HAP-1 (cell line): ENCODE results near the gene SLC45A1.

ENCODE experiments used
- DNase-seq, 2 experiments: peaks; one replicate each; pipeline ENCODE4 v3.0.0-alpha.2; 2016 to 2020; ENCODE audit warnings: low spot score in 2 of 2
- H3K27me3 ChIP-seq: fragments of 250-450 bp; sonication (Bioruptor Pico); 2 replicates; pipeline ENCODE4 v1.5.1; 2020; ENCODE audit warnings: low read depth, mild to moderate bottlenecking, moderate library complexity
- H3K36me3 ChIP-seq: fragments of 250-450 bp; sonication (Bioruptor Pico); replicated peaks from 2 replicates; pipeline ENCODE4 v1.5.1; 2020; ENCODE audit warnings: mild to moderate bottlenecking
- H3K4me1 ChIP-seq: fragments of 250-450 bp; sonication (Bioruptor Pico); 2 replicates; pipeline ENCODE4 v1.5.1; 2020; ENCODE audit warnings: mild to moderate bottlenecking
- H3K4me3 ChIP-seq: fragments of 250-450 bp; sonication (Bioruptor Pico); 2 replicates; pipeline ENCODE4 v1.5.1; 2020; ENCODE audit warnings: mild to moderate bottlenecking, moderate library complexity
- H3K9me3 ChIP-seq: fragments of 250-450 bp; sonication (Bioruptor Pico); 2 replicates; pipeline ENCODE4 v1.5.1; 2020; ENCODE audit warnings: mild to moderate bottlenecking, moderate library complexity
- in situ Hi-C: fragments of 300-500 bp; cut with MboI; formaldehyde crosslinking; loops from 3 replicates; pipeline ENCODE4 v1.14.3; 2020; ENCODE audit warnings: low sequenced_read_pairs, inconsistent platforms, mixed read lengths

Gene SLC45A1

DNA sequence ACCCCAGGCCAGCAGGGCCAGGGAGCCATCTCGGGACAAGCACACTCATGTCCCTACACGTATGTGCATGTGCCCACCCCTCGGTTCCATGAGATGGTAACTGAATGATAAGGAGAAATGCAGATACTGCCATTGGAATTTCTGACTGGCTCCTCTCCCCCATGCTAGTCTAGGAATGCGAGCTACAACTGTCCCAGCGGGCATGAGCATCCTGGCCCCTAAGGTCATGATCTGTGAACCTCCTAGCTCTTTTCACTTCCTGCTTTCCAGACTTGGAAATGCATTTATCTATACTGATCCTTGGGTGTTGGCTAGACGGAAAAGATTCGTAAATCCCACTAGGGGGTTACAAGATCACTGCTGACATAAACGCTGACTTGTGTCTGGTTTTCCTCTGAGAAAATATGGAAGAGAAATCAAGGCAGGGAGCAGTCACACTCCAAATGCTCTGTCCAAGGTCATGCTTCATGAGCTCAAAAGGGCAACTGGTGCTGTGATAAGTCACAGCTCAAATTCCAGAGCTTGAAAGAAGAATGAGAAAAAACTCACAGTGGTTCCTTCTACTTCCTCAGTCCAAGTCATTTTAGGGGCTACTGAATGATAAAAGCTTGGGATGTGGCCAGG is 49.8 kb downstream of the SLC45A1 start:
- in situ Hi-C loops, result no loop called here
- Histone ChIP-seq H3K4me3 (no peak overlapping the region), H3K4me1 (peaks cover 7% of the 10 kb centered on the region), H3K9me3 (no peaks in the 10 kb centered on the region), H3K27me3 (no peaks in the 10 kb centered on the region), H3K36me3 (peaks cover 2% of the 10 kb centered on the region; the same call in 1 of the 2 replicates)
- no peak for DNase-seq

DNA sequence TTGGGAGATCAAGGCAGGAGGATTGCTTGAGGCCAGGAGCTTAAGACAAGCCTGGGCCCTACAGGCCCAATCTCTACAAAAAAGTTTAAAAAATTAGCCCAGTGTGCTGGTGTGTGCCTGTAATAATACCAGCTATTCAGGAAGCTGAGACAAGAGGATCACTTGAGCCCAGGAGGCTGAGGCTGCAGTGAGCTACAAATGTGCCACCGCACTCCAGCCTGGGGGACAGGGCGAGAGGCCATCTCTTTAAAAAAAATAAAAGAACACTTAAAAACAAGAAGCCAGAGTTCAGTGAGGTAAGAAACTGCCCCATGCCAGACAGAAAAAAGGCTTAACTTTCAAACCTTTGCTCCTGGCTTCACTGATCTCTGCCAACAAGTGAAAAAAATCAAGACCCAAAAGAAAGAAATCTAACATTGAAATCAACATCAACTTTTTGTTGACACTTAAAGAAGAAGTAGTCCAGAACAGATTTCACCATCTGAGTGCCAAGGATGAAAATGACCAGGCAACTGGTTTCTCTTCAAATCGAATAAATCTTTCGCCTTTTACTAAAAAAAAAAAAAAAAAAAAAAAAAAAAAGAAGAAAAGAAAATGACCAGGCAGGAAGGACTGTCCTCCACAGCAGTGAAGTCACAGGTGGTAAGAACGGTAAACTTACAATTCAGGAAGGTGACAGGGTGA is 51.2 kb downstream of the SLC45A1 start:
- Histone ChIP-seq H3K4me1 (peaks cover 19% of the 10 kb centered on the region), H3K27me3 (no peaks in the 10 kb centered on the region), H3K36me3 (peaks cover 2% of the 10 kb centered on the region; the same call in 1 of the 2 replicates), H3K4me3 (no peak overlapping the region), H3K9me3 (no peaks in the 10 kb centered on the region)
- in situ Hi-C loops, result no loop called here
- DNase-seq, result no peak

DNA sequence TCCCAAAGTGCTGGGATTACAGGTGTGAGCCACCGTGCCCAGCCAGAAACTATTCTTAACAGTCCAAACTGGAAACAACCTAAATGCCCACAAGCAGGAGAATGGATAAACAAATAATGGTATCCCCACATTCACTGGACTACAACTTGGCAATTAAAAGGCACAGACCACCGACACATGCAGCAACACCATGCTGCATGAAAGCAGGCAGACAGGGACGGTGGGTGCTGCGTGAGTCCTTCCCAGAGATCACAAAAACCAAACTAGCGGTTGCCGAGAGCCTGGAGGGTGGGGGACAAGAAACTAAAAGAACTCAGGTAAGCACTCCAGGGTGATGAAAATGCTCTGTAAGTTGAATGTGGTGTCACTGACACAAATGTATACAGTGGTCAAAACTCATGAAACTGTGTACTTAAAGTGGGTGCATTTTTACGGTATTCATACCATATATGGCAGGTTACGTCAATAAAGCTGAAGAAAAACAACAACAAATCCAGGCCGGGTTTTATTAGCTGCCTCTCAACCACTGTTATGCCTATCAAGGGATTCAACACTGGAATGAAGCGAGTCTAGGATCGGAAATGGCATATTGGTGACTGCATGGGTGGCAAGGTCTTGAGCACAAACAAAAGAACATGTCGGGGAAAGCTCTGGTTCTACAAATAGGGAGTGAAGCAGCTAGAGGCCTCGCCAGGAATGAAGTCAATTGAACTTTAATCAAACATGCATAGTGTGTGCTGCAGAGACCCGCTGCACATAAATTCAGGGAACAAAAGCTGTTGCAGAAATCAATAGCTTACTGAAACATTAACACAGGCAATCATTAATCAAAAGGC is 52.4 kb downstream of the SLC45A1 start:
- Histone ChIP-seq H3K36me3 (peaks cover 2% of the 10 kb centered on the region; the same call in 1 of the 2 replicates), H3K9me3 (no peaks in the 10 kb centered on the region), H3K27me3 (no peaks in the 10 kb centered on the region), H3K4me1 (peaks cover 24% of the 10 kb centered on the region), H3K4me3 (no peak overlapping the region)
- in situ Hi-C loops, result no loop called here
- no peak for DNase-seq

DNA sequence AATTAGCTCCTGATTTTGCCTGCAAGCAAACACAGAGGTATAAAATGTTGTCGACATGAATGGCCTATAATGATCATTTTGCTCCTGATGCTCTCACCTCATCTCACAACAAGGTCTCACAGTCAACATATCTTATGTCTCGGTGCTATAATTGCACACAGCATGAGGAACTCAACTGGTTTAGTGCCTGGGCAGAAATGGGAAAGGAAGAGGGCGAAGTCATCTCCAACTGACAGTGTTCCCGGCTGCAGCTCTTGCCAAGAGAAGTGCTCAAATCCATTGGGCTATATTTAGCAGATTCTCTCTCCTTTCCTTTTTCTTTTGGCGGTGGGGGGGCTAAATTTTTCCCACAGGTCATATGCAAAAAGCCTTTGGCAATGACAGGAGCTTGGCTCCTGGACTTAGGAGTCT is 53.0 kb downstream of the SLC45A1 start:
- in situ Hi-C loops, result no loop called here
- H3K4me3 ChIP-seq, result no peak overlapping the region
- peaks cover 24% of the 10 kb centered on the region for H3K4me1 ChIP-seq

DNA sequence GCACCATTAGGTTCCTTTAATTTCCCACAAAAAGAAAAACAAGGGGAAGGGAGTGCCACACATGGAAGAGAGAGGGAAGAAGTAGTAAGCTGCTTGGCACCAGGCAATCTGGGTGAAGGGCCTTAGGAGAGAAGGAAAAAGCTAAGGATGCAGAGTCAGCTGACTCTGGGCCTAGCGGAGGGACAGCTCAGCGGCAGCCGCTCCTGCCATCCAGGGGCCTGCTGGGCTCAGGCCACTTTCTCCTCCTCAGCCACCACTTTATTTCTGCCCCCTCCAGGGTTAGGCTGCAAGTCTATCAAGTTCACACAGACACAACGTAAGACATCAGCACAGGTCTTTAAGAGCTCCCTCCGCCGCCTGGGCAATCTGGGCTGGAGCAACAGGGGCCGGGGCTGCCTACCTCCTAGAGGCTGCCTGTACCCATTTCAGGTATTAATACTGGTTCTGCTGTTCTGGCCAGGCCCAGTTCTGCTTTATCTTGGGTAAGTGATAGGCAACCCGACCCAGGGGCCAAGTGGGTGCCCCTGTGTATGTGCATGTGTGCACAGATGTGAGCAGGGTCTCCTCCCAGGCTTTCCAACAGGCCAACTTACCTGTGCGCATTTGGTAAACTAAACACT is 53.6 kb downstream of the SLC45A1 start:
- Histone ChIP-seq H3K4me3 (no peak overlapping the region), H3K36me3 (no peaks in the 10 kb centered on the region), H3K27me3 (no peaks in the 10 kb centered on the region), H3K9me3 (no peaks in the 10 kb centered on the region), H3K4me1 (peaks cover 24% of the 10 kb centered on the region)
- no peak for DNase-seq
- in situ Hi-C loops, result no loop called here

More for the DNA sequence above, 53.0 kb downstream of the SLC45A1 start:
- Histone ChIP-seq H3K9me3 (no peaks in the 10 kb centered on the region), H3K36me3 (peaks cover 2% of the 10 kb centered on the region; the same call in 1 of the 2 replicates), H3K27me3 (no peaks in the 10 kb centered on the region)
- no peak for DNase-seq

DNA sequence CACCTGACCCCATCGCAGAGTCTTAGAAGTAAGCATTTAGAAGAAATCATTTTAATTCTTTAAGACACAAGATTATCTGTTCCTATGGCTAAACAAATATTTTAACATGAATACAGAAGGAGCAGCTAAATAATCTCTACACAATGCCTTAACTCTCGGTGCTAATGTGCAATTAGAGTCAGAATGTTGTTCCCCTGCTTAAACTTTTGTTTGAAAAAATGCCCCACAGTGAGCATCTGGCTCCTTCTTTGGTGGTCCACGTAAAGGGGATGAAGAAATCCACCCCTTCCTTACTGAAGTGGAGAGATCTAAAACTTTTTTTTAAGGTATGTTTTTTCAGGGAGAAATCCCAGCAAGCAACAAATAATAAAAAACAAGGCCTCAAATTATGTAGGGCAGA is 55.2 kb downstream of the SLC45A1 start:
- Histone ChIP-seq H3K4me3 (no peak overlapping the region), H3K27me3 (no peaks in the 10 kb centered on the region), H3K36me3 (no peaks in the 10 kb centered on the region), H3K9me3 (no peaks in the 10 kb centered on the region), H3K4me1 (peaks cover 28% of the 10 kb centered on the region)
- in situ Hi-C loops, result no loop called here
- DNase-seq, result no peak

DNA sequence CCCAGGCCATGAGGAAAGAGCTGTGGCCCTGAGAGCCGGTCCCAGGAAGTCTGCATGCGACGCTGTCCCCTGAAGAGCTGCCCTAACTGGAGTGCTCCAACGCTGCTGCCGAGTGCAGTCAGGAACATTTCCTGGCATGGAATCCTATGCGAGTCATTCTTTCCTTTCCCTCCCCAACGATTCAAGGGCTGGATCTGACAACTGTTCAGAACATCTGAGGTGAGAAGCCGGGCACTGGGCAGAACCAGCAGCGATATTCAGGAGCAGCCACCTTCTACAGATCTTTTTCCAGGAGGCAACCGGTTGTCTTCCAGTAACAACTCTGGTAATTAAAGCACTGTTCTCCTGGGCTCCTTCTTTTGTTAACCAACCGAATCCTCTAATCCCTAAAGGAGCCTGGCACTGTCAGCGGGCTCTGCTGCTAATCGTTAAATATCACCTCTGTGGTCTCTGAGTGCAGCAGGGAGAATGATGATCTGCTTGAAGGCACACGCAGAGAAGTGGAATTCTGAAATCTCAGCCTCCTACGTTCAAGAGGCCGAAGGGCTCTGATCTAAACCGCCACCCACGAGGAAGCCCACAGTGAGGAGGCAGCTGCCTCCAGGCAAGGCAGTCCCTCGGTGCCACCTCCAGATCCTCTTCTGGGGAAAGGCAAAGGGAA is 55.8 kb downstream of the SLC45A1 start:
- Histone ChIP-seq H3K4me3 (no peak overlapping the region), H3K36me3 (no peaks in the 10 kb centered on the region), H3K9me3 (no peaks in the 10 kb centered on the region), H3K27me3 (no peaks in the 10 kb centered on the region), H3K4me1 (peaks cover 30% of the 10 kb centered on the region)
- in situ Hi-C loops, result no loop called here
- peak; percentile 26 to 46 for DNase-seq

DNA sequence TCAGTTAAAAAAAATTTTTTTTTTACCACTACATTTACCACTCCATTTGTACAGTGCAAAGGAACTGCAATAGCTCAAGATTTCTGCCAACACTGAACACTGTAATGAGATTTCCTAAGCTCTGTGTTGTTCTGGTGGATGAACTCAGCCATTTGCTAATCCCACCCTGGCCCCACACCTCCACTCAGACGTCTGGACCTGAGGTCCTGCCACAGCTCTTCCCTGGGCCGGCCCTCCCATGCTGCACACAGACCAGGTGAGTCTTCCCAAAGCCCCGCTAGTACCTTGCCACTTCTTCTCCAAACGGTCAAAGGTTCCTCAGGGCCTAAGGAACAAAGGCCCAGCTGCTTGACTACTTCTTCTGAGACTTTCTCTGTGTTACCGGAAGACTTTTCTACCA is 56.4 kb downstream of the SLC45A1 start:
- DNase-seq, result no peak
- H3K4me3 ChIP-seq, result no peak overlapping the region
- no peaks in the 10 kb centered on the region for H3K27me3 ChIP-seq
- no peaks in the 10 kb centered on the region for H3K9me3 ChIP-seq
- peaks cover 30% of the 10 kb centered on the region for H3K4me1 ChIP-seq
- H3K36me3 ChIP-seq, result no peaks in the 10 kb centered on the region
- in situ Hi-C loops, result no loop called here

DNA sequence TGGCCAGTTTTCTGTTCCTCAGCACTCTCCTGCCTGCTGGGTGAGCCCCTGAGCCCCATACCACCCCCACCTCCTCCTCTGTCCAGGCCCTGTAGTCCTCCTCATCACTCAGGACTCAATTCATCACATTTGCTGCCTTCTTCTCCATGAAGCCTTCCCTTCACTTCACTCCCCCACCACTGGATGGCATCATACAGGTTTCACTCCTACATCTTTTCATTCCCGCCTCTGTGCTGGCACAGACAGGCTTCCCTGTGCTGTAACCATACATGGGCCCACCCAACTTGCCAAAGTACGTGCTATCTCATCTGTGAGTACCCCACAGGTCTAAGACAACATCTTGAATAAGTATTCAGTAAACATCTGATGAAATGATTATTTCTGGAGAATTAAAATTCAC is 56.9 kb downstream of the SLC45A1 start:
- Histone ChIP-seq H3K9me3 (no peaks in the 10 kb centered on the region), H3K4me1 (peaks cover 30% of the 10 kb centered on the region), H3K36me3 (no peaks in the 10 kb centered on the region), H3K4me3 (no peak overlapping the region), H3K27me3 (no peaks in the 10 kb centered on the region)
- in situ Hi-C loops, result no loop called here
- peak in 1 of 2 experiments; percentile 63 for DNase-seq

DNA sequence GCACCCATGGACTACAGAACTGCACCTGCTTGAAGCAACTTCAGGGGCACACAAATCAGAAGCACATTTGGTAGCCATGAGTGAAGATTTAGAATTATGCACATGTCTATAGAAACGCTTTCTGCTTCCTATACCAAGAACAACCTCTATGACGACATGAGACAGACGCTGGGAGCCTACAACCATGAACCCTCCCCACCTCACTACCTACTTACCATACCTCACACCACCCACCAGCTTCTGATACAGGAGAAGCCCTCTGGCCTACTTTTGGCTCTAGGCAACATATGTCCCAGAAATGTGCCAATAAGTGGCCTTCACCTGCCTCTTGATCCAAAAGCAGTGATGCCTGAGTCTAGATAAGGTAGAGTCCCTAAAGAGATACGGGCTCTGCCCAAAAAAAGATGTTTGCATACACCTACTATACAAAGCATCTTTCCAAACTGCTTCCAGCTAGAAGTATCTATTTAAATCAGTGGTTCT is 58.5 kb downstream of the SLC45A1 start:
- Histone ChIP-seq H3K4me1 (peaks cover 23% of the 10 kb centered on the region), H3K9me3 (no peaks in the 10 kb centered on the region), H3K4me3 (no peak overlapping the region), H3K27me3 (no peaks in the 10 kb centered on the region), H3K36me3 (no peaks in the 10 kb centered on the region)
- DNase-seq, result no peak
- in situ Hi-C loops, result no loop called here

DNA sequence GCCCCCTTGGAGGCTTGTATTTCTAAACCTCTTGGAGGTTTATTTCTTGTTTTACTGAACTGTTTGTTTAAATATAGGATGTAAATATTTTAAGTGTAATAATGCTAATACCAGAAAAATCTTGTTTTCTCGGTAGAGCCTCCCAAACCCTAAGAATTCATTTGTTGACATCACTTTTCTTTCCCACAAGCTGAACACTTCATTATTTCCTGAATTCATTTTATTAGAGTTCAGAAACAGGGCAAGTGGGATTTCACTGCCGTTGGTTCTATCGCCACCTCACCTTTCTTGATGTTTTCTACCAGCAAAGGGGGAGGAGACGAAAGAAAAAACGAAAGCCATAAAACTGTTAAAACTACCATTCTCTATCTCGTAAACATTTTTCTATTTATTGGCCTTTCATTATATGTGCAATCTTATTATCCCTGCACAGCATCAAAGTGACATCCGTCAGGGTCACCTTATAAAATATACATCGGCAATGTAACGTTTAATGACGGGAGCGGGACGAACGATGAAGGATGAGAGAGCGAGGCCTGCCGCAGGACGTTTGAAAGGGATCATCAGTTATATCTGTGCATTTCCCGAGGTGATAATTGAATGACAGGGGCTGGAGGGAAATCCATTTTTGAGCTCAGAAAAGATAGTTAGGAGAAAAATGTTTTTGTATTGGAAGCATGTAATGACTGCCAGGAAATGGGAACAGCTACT is 59.5 kb downstream of the SLC45A1 start:
- DNase-seq, result no peak
- Histone ChIP-seq H3K9me3 (no peaks in the 10 kb centered on the region), H3K27me3 (no peaks in the 10 kb centered on the region), H3K4me3 (no peak overlapping the region), H3K36me3 (no peaks in the 10 kb centered on the region; the same call in 1 of the 2 replicates), H3K4me1 (peaks cover 23% of the 10 kb centered on the region)
- in situ Hi-C loops, result no loop called here

DNA sequence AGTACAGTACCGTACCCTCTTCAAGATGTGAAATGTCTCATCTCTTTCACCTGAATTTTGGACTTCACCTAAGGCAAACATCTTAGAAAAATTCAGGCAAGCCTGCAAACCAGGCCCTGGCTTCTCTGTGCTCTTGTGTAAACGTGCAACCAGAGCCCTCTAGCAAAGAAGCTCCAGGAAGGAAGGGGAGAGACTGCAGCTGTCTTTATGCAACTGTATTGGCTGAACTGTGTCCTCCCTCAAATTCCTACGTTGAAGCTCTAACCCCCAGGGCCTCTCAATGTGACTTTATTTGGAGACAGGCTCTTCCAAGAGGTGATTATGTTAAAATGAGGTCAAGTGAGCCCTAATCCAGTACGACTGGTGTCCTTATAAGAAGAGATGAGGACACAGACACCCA is 60.3 kb downstream of the SLC45A1 start:
- Histone ChIP-seq H3K36me3 (no peaks in the 10 kb centered on the region; the same call in 1 of the 2 replicates), H3K4me3 (no peak overlapping the region), H3K9me3 (no peaks in the 10 kb centered on the region), H3K4me1 (peaks cover 20% of the 10 kb centered on the region), H3K27me3 (no peaks in the 10 kb centered on the region)
- DNase-seq, result no peak
- in situ Hi-C loops, result no loop called here
